HG03045 (cell line): Measurements from ENCODE around the gene ZNF135.

ENCODE experiments used
- ATAC-seq: cut with Tn5 transposase; IDR thresholded peaks from one replicate; pipeline ENCODE4 v1.9.1; 2021; ENCODE audit warnings: mild to moderate bottlenecking, moderate library complexity; ENCODE audit not compliant: unreplicated experiment

ZNF135 gene

GRCh38 chr19:58059003-58059670 is at the start of gene ZNF135:
ZNF135 (plus strand) TSS chr19:58059282; CDS start chr19:58060003, 721 bp downstream.
- ATAC-seq = no peak

- no peak for ATAC-seq
Observed at GRCh38 chr19:58009301-58009665, 49.8 kb upstream of the ZNF135 start.

GRCh38 chr19:58009666-58010301 is 49.3 kb upstream of the ZNF135 start:
- no peak for ATAC-seq

- ATAC-seq = no peak
Observed at GRCh38 chr19:58010507-58010906, 48.6 kb upstream of the ZNF135 start.

GRCh38 chr19:58014141-58014540 is 44.9 kb upstream of the ZNF135 start:
- no peak for ATAC-seq

GRCh38 chr19:58020129-58020528 is 39.0 kb upstream of the ZNF135 start:
- no peak for ATAC-seq

- ATAC-seq = no peak
Observed at GRCh38 chr19:58021541-58022282, 37.4 kb upstream of the ZNF135 start.

GRCh38 chr19:58022283-58022660 is 36.8 kb upstream of the ZNF135 start:
- no peak for ATAC-seq

GRCh38 chr19:58024661-58025060 is 34.4 kb upstream of the ZNF135 start:
- no peak for ATAC-seq

- no peak for ATAC-seq
Observed at GRCh38 chr19:58033741-58034476, 25.2 kb upstream of the ZNF135 start, which contains the start of gene ZSCAN1. ZSCAN1 (plus strand) TSS chr19:58034025; CDS start chr19:58037837, 3,812 bp downstream.

- ATAC-seq = no peak
Observed at GRCh38 chr19:58034477-58034793, 24.6 kb upstream of the ZNF135 start.

GRCh38 chr19:58035863-58036262 is 23.2 kb upstream of the ZNF135 start:
- no peak for ATAC-seq

- no peak for ATAC-seq
Observed at GRCh38 chr19:58037927-58038687, 21.0 kb upstream of the ZNF135 start.

- no peak for ATAC-seq
Observed at GRCh38 chr19:58038688-58039204, 20.3 kb upstream of the ZNF135 start.

- no peak for ATAC-seq
Observed at GRCh38 chr19:58040751-58041525, 18.1 kb upstream of the ZNF135 start.

GRCh38 chr19:58042495-58043340 is 16.4 kb upstream of the ZNF135 start:
- no peak for ATAC-seq

GRCh38 chr19:58044391-58044790 is 14.7 kb upstream of the ZNF135 start:
- no peak for ATAC-seq

GRCh38 chr19:58044886-58045285 is 14.2 kb upstream of the ZNF135 start:
- no peak for ATAC-seq
